ENCODE measurements around the gene SMG9.

SMG9 gene

DNA sequence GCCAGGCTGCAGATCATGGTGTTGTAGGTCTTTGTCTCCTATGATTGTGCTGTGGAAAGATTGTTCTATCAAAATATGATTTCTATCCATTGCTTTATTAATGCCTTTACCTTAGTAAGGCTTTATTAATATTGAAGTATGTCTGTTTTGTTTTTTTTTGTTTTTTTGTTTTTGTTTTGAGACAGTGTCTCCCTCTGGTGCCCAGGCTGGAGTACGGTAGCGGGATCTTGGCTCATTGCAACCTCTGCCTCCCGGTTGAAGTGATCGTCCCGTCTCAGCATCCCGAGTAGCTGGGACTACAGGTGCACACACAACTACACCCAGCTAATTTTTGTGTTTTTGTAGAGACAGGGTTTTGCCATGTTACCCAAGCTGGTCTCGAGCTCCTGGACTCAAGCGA lies 31.2 kb downstream of the SMG9 start:
- no peak for DNase-seq (ENCODE audit: low read depth in 2 of 2)

DNA sequence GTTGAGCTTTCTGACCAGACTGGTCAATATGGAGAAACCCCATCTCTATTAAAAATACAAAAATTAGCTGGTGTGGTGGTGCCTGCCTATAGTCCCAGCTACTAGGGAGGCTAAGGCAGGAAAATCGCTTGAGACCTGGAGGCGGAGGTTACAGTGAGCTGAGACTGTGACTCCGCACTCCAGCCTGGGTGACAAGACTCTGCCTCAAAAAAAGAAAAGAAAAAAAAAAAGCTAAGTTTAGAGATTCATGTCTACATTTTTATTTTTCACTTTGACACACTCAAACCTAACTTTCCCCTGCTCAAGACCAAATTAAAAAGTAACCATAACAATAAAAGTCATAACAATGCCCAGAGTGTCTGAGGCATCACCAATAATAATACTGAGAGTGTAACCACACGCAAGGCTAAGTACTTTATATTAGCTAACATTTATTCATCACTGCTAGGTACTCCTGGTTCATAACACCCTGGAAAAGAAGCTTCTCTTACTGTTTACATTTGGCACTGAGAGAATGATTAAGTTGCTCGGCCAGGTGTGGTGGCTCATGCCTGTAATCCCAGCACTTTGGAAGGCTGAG lies 33.2 kb downstream of the SMG9 start:
- no peak for DNase-seq (ENCODE audit: low read depth in 2 of 2)

DNA sequence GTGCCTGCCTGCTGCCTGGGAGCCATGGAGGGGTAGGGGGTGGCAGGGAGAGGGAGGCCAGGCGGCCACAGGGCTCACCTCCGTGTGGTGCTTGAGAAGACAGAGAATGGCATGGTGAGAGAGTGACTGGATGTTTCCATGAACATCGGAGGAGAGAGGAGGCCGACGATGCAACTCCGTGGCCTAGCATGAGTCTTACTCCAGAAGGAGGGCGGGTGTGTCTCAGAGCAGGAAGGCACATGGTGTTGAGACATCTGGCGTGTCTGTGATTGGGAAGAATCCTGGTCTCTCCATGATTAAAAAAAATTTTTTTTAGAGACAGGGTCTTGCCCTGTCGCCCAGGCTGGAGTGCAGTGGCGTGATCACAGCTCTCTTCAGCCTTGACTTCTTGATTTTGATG lies 33.8 kb downstream of the SMG9 start:
- no peak for DNase-seq (ENCODE audit: low read depth in 2 of 2)

- DNase-seq (ENCODE audit: low read depth in 2 of 2): no peak
Measured at GRCh38 chr19:43719918-43720317, 34.8 kb downstream of the SMG9 start.

DNA sequence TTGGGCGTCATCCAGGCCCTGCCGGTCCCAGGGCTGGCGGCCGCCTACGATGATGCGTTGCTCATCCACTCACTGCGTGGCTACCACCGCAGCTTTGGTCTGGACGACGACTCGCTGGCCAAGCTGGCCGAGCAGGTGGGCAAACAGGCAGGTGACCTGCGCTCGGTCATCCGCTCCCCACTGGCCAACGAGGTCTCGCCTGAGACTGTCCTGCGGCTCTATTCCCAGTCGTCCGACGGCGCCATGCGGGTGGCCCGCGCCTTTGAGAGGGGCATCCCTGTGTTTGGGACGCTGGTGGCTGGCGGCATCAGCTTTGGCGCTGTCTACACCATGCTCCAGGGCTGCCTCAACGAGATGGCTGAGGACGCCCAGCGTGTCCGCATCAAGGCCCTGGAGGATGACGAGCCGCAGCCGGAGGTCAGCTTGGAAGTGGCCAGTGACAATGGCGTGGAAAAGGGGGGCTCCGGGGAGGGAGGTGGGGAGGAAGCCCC lies 35.3 kb downstream of the SMG9 start:
- DNase-seq (ENCODE audit: low read depth in 2 of 2): no peak

GRCh38 chr19:43718627-43719377 lies 36.0 kb downstream of the SMG9 start:
- no peak for DNase-seq (ENCODE audit: low read depth in 2 of 2)

DNA sequence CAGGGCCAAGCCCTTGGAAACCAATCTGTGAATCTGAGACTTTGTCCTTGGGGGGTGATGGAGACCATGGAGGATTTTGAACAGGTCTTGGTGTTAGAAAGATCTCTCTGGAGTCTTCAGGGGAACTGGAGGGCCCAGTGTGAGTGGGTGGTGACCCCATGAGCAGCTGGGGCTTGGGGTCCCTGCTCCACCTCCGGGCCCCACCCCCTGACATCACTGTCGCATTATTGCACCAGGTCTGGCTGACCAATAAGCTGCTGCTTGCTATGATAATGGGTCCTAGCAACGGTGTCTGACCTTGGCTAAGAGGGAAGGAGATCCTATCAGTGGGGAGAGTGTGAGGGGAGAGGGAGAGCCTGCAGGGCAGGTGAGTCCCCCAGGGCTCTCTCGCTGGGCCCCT lies 39.0 kb downstream of the SMG9 start, which contains the start of gene IRGC:
TSS of gene IRGC (plus strand) at position 301 of the 400 bp plus-strand sequence. CDS start 2,483 bp downstream, outside the sequence.
- no peak for DNase-seq (ENCODE audit: low read depth in 2 of 2)

GRCh38 chr19:43713208-43713607 lies 41.6 kb downstream of the SMG9 start:
- DNase-seq (ENCODE audit: low read depth in 2 of 2): no peak

GRCh38 chr19:43711751-43712355 lies 42.9 kb downstream of the SMG9 start:
- DNase-seq (ENCODE audit: low read depth in 2 of 2): no peak

GRCh38 chr19:43708716-43709115 lies 46.0 kb downstream of the SMG9 start:
- no peak for DNase-seq (ENCODE audit: low read depth in 2 of 2)

DNA sequence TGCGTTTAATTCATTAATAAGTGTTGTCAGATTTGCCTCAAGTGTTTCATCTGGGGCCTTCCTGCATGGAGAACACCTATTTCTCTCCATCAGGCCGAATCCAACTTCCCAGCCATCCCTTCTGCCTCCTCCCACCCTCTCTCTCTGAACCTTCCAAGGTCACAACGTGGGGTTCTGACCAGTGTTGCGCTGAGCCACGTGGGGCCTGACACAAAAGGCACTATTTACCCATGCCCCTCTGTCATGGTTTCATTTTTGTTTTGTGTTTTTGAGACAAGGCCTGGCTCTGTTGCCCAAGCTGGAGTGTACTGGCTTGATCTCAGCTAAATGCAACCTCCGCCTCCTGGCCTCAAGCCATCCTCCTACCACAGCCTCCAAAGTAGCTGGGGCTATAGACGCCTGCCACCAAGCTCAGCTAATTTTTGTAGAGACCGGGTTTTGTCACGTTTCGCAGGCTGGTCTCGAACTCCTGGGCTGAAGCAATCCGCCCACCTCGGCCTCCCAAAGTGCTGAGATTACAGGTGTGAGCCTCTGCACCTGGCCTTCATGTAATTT lies 47.5 kb downstream of the SMG9 start:
- no peak for DNase-seq (ENCODE audit: low read depth in 2 of 2)

- no peak for DNase-seq (ENCODE audit: low read depth in 2 of 2)
Measured at GRCh38 chr19:43705729-43706128, 49.0 kb downstream of the SMG9 start.

DNA sequence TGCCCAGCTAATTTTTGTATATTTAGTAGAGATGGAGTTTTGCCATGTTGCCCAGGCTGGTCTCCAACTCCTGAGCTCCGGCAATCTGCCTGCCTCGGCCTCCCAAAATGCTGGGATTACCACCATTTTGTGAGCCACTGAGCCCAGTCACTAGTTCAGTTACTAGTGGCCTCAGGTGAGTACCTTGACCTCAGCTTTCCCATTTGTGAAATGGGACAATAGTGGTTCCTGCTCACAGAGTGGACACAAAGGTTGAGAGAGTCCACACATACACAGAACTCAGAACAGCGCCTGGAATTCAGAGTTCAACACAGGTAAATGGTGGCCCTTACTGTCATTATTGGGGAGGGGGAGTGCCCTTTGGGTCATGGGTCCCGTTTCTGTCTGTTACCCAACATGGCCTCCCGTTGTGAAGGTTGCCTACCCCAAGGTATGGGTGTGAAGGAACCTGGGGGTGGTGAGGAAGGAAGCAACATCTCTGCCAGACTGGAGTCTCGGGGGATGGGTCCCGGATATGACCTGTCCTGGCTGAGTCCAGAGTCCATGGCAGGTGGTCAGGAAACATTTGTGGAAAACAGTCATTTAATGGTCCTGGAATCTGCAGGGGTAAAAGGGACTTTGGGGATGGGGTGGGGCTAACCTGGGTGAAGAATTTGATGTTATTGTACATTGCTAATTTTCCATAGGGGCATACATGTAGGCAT lies 50.6 kb downstream of the SMG9 start:
- no peak for DNase-seq (ENCODE audit: low read depth in 2 of 2)

- DNase-seq (ENCODE audit: low read depth in 2 of 2): no peak
Measured at GRCh38 chr19:43700395-43701000, 54.3 kb downstream of the SMG9 start.

DNA sequence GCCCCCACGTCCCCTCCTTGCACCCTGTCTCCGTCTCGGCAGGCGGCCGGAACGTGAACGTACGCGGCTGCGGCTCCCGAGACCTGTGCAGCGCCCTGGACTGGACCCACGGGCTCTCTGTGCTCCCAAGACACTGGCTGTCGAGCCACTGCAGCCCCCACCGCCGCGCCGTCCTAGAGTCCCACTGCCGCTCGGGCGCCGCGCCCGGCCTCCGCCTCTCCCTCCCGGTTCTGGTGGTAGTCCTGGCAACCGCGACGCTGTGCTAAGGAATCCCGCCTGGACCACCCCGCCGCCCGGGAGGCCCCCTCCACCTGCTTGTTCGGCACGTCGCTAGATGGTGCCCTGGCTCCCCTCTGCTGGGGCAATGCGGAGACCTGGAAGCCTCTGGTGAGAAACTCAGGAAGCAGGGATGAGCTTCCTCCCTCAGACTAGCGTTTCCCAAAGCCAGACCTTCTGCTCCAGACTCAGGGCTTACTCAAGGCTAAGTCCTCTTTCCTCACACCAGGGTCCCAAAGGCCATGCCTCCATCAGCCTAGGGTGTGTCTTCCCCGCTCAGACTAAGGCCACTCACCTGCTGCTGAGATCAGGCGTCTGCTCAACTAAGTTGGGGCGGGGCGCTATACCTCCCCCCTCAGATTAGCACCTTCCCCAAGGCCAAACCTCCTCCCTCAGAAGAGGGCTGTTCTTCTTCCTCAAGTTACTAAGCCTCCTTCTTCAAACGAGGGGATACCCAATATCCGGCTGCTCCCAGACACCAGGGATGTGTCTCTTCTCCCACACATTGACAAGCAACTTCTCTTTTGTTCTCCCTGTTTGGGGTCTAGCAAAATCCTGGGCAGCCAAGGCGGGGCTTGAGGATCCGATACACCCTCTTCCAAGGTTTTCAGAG lies 55.0 kb downstream of the SMG9 start:
- no peak for DNase-seq (ENCODE audit: low read depth in 2 of 2)

GRCh38 chr19:43697295-43697694 lies 57.5 kb downstream of the SMG9 start:
- DNase-seq (ENCODE audit: low read depth in 2 of 2): no peak

DNA sequence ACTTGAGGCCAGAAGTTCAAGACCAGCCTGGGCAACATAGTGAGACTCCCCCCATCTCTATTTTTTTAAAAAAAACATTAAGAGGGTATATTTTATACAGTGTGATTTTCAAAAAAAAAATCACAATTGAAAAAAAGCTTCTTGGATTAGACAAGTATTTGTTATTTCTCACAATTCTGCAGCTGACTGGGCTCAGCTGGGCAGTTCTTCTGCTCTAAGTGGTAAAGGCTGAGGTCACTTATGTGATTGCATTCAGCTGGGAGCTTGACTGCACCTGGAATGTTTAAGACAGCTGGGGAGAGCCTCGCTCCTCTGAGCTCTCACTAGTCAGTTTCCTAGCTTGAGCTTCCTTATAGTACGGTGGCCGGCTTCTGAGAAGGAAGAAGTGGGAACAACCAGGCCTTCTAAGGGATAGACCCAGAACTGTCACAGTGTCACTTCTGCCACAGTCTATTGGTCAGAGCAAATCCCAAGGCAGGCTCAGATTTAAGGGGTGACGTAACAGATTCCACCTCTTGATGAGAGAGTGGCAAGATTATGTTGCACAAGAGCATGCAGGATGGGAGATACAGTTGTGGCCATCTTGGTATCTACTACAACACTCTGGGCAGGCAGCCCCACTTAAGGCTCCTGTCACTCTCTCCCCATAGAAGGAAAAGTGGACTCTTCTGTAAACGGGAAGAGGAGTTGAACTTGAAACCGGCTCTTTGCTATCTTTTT lies 58.6 kb downstream of the SMG9 start:
- no peak for DNase-seq (ENCODE audit: low read depth in 2 of 2)

- DNase-seq (ENCODE audit: low read depth in 2 of 2): no peak
Measured at GRCh38 chr19:43694553-43694952, 60.2 kb downstream of the SMG9 start.

- DNase-seq (ENCODE audit: low read depth in 2 of 2): no peak
Measured at GRCh38 chr19:43692877-43693276, 61.9 kb downstream of the SMG9 start.

DNA sequence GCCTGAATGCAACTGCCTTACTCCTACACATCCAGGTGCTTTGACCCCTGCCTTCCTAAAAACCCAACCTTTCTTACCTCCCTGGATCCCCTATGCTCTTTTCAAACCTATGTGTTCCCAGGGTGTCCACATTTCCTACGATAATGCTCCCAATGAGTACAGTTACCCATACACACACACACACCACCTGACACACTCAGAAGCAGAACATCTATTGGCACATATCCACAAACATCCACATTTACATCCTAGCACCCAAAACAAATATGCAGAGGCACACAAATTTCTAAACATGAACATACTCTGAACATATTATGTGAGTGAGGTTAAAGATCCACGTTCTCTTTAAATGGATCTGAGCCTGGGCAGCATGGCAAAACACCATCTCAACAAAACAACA lies 62.4 kb downstream of the SMG9 start:
- no peak for DNase-seq (ENCODE audit: low read depth in 2 of 2)
